Measurements from ENCODE around the gene SCP2D1. TPM values are rescaled to one million over a fixed set of nuclear protein-coding genes. Genes with fewer than 3 reads are reported as not detected.

The SCP2D1 gene
- polyA plus RNA-seq, 1 of the 3 experiments (the other 2 are of a cell fraction) = not detected

DNA sequence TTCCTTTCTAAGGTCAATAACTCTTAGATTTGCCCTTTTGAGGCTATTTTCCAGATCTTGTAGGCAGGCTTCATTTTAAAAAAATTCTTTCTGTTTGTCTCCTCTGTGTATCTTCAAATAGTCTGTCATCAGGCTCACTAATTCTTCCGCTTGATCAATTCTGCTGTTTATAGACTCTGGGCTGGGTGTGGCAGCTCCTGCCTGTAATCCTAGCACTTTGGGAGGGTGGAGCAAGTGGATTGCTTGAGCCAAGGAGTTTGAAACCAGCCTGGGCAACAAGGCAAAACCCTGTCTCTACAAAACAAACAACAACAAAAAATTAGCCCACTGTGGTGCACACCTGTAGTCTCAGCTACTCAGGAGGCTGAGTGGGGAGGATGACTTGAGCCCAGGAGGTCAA, 40.0 kb upstream of the SCP2D1 start:
- H2AFZ ChIP-seq (ENCODE audit: low read depth) = no peak overlapping the region
- WGBS (ENCODE audit: low lambda C conversion rate) = 83% methylated on average over 1 of the region's 1 CpG
- CTCF ChIA-PET = no interaction called here

DNA sequence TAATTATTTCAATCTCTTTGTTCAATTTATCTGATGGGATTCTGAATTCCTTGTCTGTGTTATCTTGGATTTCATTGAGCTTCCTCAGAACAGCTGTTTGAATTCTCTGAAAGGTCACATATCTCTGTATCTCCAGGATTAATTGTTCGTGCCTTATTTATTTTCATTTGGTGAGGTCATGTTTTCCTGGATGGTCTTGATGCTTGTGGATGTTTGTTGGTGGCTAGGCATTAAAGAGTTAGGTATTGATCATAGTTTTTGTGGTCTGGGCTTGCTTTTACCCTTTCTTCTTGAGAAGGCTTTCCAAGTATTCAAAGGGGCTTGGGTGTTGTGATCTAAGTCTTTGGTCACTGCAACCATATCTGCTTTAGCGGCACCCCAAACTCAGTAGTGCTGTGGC, 39.4 kb upstream of the SCP2D1 start:
- no peak for DNase-seq
- H3K4me3 ChIP-seq (ENCODE audit: low read depth in 2 of 2, low read length in 1 of 2) = no peak overlapping the region
- H3K79me2 ChIP-seq (ENCODE audit: insufficient read depth) = no peaks in the 10 kb centered on the region
- TF ChIP-seq, protein P1, sequence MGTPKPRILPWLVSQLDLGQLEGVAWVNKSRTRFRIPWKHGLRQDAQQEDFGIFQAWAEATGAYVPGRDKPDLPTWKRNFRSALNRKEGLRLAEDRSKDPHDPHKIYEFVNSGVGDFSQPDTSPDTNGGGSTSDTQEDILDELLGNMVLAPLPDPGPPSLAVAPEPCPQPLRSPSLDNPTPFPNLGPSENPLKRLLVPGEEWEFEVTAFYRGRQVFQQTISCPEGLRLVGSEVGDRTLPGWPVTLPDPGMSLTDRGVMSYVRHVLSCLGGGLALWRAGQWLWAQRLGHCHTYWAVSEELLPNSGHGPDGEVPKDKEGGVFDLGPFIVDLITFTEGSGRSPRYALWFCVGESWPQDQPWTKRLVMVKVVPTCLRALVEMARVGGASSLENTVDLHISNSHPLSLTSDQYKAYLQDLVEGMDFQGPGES (IDR thresholded peaks at IDR 0.05; ENCODE audit: low read depth, low read length) = no peak
- TF ChIP-seq RAD21 (IDR thresholded peaks at IDR 0.05; ENCODE audit: low read length) (no peak), TEAD4 (IDR thresholded peaks at IDR 0.05; ENCODE audit: borderline replicate concordance, insufficient read depth) (no peak), GABPA (IDR thresholded peaks at IDR 0.05; ENCODE audit: low read depth) (no peak), EZH2phosphoT487 (IDR thresholded peaks at IDR 0.05; ENCODE audit: borderline replicate concordance, low read depth) (no peak), POLR2AphosphoS5 (IDR thresholded peaks at IDR 0.05; ENCODE audit: low read depth, low read length) (no peak), TAF1 (IDR thresholded peaks at IDR 0.05; ENCODE audit: borderline replicate concordance, low read depth, low read length) (no peak)
- TF ChIP-seq, protein P2, sequence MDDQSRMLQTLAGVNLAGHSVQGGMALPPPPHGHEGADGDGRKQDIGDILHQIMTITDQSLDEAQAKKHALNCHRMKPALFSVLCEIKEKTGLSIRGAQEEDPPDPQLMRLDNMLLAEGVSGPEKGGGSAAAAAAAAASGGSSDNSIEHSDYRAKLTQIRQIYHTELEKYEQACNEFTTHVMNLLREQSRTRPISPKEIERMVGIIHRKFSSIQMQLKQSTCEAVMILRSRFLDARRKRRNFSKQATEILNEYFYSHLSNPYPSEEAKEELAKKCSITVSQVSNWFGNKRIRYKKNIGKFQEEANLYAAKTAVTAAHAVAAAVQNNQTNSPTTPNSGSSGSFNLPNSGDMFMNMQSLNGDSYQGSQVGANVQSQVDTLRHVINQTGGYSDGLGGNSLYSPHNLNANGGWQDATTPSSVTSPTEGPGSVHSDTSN (IDR thresholded peaks at IDR 0.05) = no peak
- TF ChIP-seq, protein P3, sequence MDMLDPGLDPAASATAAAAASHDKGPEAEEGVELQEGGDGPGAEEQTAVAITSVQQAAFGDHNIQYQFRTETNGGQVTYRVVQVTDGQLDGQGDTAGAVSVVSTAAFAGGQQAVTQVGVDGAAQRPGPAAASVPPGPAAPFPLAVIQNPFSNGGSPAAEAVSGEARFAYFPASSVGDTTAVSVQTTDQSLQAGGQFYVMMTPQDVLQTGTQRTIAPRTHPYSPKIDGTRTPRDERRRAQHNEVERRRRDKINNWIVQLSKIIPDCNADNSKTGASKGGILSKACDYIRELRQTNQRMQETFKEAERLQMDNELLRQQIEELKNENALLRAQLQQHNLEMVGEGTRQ (IDR thresholded peaks at IDR 0.05; ENCODE audit: borderline replicate concordance, low read depth, low read length) = no peak
- TF ChIP-seq, protein P4, sequence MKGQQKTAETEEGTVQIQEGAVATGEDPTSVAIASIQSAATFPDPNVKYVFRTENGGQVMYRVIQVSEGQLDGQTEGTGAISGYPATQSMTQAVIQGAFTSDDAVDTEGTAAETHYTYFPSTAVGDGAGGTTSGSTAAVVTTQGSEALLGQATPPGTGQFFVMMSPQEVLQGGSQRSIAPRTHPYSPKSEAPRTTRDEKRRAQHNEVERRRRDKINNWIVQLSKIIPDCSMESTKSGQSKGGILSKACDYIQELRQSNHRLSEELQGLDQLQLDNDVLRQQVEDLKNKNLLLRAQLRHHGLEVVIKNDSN (IDR thresholded peaks at IDR 0.05; ENCODE audit: borderline replicate concordance, low read depth) = no peak
- H3K36me3 ChIP-seq (replicated peaks in 1 of 2; ENCODE audit: control insufficient read depth in 1 of 2, insufficient read depth in 2 of 2, low read length in 1 of 2) = no peaks in the 10 kb centered on the region
- no peaks in the 10 kb centered on the region for H3K4me1 ChIP-seq (ENCODE audit: control insufficient read depth in 1 of 2, insufficient read depth in 2 of 2, low read depth in 1 of 2, low read length in 1 of 2)
- no peak overlapping the region for H3K27ac ChIP-seq (ENCODE audit: low read depth in 2 of 2, low read length in 1 of 2)
- H3K27me3 ChIP-seq (ENCODE audit: insufficient read depth) = no peaks in the 10 kb centered on the region
- H2AFZ ChIP-seq (ENCODE audit: low read depth) = no peak overlapping the region
- H3K9me2 ChIP-seq = no peaks in the 10 kb centered on the region
- H3K9me3 ChIP-seq = peaks cover 4% of the 10 kb centered on the region; the same call in 1 of the 2 replicates
- ChIA-PET CTCF (no interaction called here), POLR2A (no interaction called here)
- no peaks in the 10 kb centered on the region for H3F3A ChIP-seq (replicated peaks; ENCODE audit: insufficient read depth)
- H4K20me1 ChIP-seq (ENCODE audit: insufficient read depth) = no peaks in the 10 kb centered on the region
- WGBS (ENCODE audit: low lambda C conversion rate) = 52% methylated on average over 2 of the region's 2 CpGs
- H3K4me2 ChIP-seq = no peak overlapping the region
- no peak overlapping the region for H3K9ac ChIP-seq

More for the DNA sequence above, 40.0 kb upstream of the SCP2D1 start:
- H3K27me3 ChIP-seq (ENCODE audit: insufficient read depth) = no peaks in the 10 kb centered on the region
- H3K9ac ChIP-seq = no peak overlapping the region
- H3K4me1 ChIP-seq (ENCODE audit: control insufficient read depth in 1 of 2, insufficient read depth in 2 of 2, low read depth in 1 of 2, low read length in 1 of 2) = no peaks in the 10 kb centered on the region
- TF ChIP-seq POLR2AphosphoS5 (IDR thresholded peaks at IDR 0.05; ENCODE audit: low read depth, low read length) (no peak), ELF1 (IDR thresholded peaks at IDR 0.05) (no peak)
- TF ChIP-seq, protein P3 (IDR thresholded peaks at IDR 0.05; ENCODE audit: borderline replicate concordance, low read depth, low read length) = no peak
- POLR2A ChIA-PET = no interaction called here
- H3K4me2 ChIP-seq = no peak overlapping the region
- no peaks in the 10 kb centered on the region for H3K36me3 ChIP-seq (replicated peaks in 1 of 2; ENCODE audit: control insufficient read depth in 1 of 2, insufficient read depth in 2 of 2, low read length in 1 of 2)
- DNase-seq = no peak
- H3K27ac ChIP-seq (ENCODE audit: low read depth in 2 of 2, low read length in 1 of 2) = no peak overlapping the region
- no peak overlapping the region for H3K4me3 ChIP-seq (ENCODE audit: low read depth in 2 of 2, low read length in 1 of 2)
- H3F3A ChIP-seq (replicated peaks; ENCODE audit: insufficient read depth) = no peaks in the 10 kb centered on the region
- H4K20me1 ChIP-seq (ENCODE audit: insufficient read depth) = no peaks in the 10 kb centered on the region
- H3K9me2 ChIP-seq = no peaks in the 10 kb centered on the region
- H3K9me3 ChIP-seq = peaks cover 4% of the 10 kb centered on the region; the same call in 1 of the 2 replicates
- no peaks in the 10 kb centered on the region for H3K79me2 ChIP-seq (ENCODE audit: insufficient read depth)
